HFFc6 (cell line): ENCODE data around the gene BBS7. TPM values are rescaled to one million over a fixed set of nuclear protein-coding genes. Genes with fewer than 3 reads are reported as not detected.

ENCODE experiments used
- DNase-seq: peaks from one replicate; pipeline ENCODE4 v3.0.0-alpha.2; 2018
- H3K27ac Mint-ChIP-seq: 2 replicates; pipeline ENCODE4 v1.8.0; 2020; ENCODE audit warnings: mild to moderate bottlenecking, mixed read lengths
- H3K27me3 Mint-ChIP-seq: 2 replicates; pipeline ENCODE4 v1.8.0; 2021; ENCODE audit warnings: mild to moderate bottlenecking, moderate library complexity, mixed read lengths; ENCODE audit not compliant: insufficient read depth
- H3K36me3 Mint-ChIP-seq: 2 replicates; pipeline ENCODE4 v1.8.0; 2021; ENCODE audit warnings: low read depth, mixed read lengths
- H3K4me1 Mint-ChIP-seq: 2 replicates; pipeline ENCODE4 v1.8.0; 2020; ENCODE audit warnings: low read depth, mixed read lengths
- H3K4me3 Mint-ChIP-seq: 2 replicates; pipeline ENCODE4 v1.8.0; 2020; ENCODE audit warnings: mild to moderate bottlenecking, moderate library complexity, mixed read lengths
- H3K9me3 Mint-ChIP-seq: 2 replicates; pipeline ENCODE4 v1.8.0; 2020; ENCODE audit warnings: mild to moderate bottlenecking, mixed read lengths
- CTCF ChIP-seq: fragments of 200-600 bp; sonication (generic); IDR thresholded peaks from 2 replicates; pipeline ENCODE4 v1.5.0; 2021; ENCODE audit warnings: antibody characterized with exemption, mild to moderate bottlenecking
- total RNA-seq, 6 experiments: library from RNA; stranded (reverse); fragmentation: NEBNext Ultra II Directional; extraction: Animal tissue kit (Norgen Biotek cat#: 25700); gene quantifications; 2 replicates in 1 of 6; 3 replicates in 5 of 6; pipeline ENCODE4 v1.2.3, GENCODE V29; 2021

The BBS7 gene
- total RNA-seq, 6 experiments from 2014 or later, result 20.3 to 30.0 (median 24.0) TPM

GRCh38 chr4:121789455-121789854, 80.8 kb downstream of the BBS7 start:
- peak; percentile 29 for DNase-seq
- Mint-ChIP-seq H3K27me3 (no peaks in the 10 kb centered on the region; the same call in 1 of the 2 replicates), H3K9me3 (peaks cover under 1% of the 10 kb centered on the region), H3K4me3 (peak overlapping the region; percentile 81), H3K4me1 (peaks cover 89% of the 10 kb centered on the region), H3K36me3 (peaks cover 5% of the 10 kb centered on the region; the same call in 1 of the 2 replicates), H3K27ac (peak overlapping the region; percentile 97)
- TF ChIP-seq CTCF, result no peak

DNA sequence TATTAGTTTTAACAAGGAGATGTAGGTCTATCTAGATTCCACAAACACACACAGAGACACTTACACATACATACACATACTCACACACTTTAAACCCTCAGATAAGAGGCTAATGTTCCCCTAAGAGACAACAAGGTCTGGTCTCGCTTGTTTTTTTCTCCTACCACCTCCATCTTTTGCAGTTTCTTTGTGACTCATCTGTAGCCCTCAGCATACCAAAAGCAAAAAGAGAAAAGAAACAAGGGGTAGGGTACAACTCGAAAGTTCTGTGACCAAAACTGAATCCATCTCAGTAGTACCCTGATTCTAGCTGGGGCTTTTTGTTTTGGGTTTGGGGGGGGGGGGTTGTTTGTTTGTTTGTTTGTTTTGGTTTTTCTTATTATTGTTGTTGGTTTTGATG, 81.4 kb downstream of the BBS7 start:
- H3K36me3 Mint-ChIP-seq, result peaks cover 10% of the 10 kb centered on the region
- TF ChIP-seq CTCF, result no peak
- peak overlapping the region; percentile 97 for H3K27ac Mint-ChIP-seq
- H3K4me3 Mint-ChIP-seq, result peak overlapping the region; percentile 25; the same call in 1 of the 2 replicates
- H3K9me3 Mint-ChIP-seq, result peaks cover 6% of the 10 kb centered on the region
- DNase-seq, result no peak
- no peaks in the 10 kb centered on the region; the same call in 1 of the 2 replicates for H3K27me3 Mint-ChIP-seq
- H3K4me1 Mint-ChIP-seq, result peaks cover 89% of the 10 kb centered on the region

- Mint-ChIP-seq H3K9me3 (peaks cover 14% of the 10 kb centered on the region), H3K27ac (peak overlapping the region; percentile 98), H3K4me3 (no peak overlapping the region; the same call in 1 of the 2 replicates), H3K27me3 (no peaks in the 10 kb centered on the region; the same call in 1 of the 2 replicates), H3K36me3 (peaks cover 18% of the 10 kb centered on the region), H3K4me1 (peaks cover 79% of the 10 kb centered on the region)
- DNase-seq, result no peak
- no peak for TF ChIP-seq CTCF
Observed at GRCh38 chr4:121786221-121786620, 84.1 kb downstream of the BBS7 start.

- DNase-seq, result no peak
- no peak for TF ChIP-seq CTCF
- peaks cover 22% of the 10 kb centered on the region for H3K36me3 Mint-ChIP-seq
- H3K27me3 Mint-ChIP-seq, result no peaks in the 10 kb centered on the region; the same call in 1 of the 2 replicates
- peak overlapping the region; percentile 69 for H3K4me3 Mint-ChIP-seq
- H3K27ac Mint-ChIP-seq, result peak overlapping the region; percentile 98
- H3K9me3 Mint-ChIP-seq, result peaks cover 14% of the 10 kb centered on the region
- peaks cover 72% of the 10 kb centered on the region for H3K4me1 Mint-ChIP-seq
Observed at GRCh38 chr4:121785479-121785878, 84.8 kb downstream of the BBS7 start.

- Mint-ChIP-seq H3K27ac (peak overlapping the region; percentile 98), H3K9me3 (peaks cover 14% of the 10 kb centered on the region), H3K27me3 (no peaks in the 10 kb centered on the region; the same call in 1 of the 2 replicates), H3K4me3 (peak overlapping the region; percentile 69), H3K4me1 (peaks cover 67% of the 10 kb centered on the region), H3K36me3 (peaks cover 23% of the 10 kb centered on the region)
- TF ChIP-seq CTCF, result no peak
- peak; percentile 93 for DNase-seq
Observed at GRCh38 chr4:121784975-121785374, 85.3 kb downstream of the BBS7 start.
